ENCODE results near the gene AURKB. TPM values are rescaled to one million over a fixed set of nuclear protein-coding genes. Genes with fewer than 3 reads are reported as not detected.

Gene AURKB
- total and polyA plus RNA-seq, 2 of the 13 experiments (the other 11 are each of a cell fraction or from before 2014, with no cell fraction given), result 29.5 to 75.3 TPM

DNA sequence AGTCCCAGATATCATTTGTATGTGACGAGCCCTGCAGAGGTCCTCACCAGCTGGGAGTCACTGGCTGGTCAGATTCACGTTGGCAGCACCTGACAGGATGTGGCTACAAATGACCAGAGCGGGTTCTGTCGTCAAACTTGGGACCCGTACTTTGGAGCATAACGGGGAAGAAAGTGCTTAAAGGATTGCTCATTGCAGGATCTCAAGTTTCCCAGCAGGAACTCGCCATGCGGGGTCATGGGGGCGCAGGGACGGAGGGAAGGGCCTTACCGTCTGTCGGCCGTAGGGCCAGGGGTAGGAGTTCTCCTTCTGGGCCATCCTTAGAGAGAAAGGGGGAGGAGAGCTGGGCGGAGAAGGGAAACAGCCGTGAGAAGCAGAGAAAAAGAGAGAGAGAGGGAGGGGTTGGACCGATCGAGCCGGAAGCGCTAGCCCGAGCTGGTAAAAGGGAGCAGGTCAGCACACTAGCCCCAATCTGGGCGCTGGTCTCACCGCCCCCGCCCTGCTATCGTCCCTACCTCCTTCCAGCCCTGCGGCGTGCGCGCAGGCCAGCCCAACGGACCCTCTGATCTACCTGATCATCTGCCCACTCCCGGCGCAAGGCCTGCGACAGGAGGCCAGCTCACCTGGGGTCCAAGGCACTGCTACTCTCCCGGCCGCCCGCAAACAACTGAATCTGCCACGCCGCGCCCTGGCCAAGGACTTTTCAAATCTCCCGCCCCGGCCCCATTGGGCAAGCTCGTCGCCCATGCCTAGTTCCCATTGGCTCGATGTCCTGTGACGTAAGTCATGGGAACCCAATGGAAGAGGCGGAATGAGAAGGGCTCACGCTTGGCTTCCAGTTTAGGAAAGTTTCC, at the start of gene AURKB (continued):
- TF ChIP-seq ZNF256 (CRISPR knock-in tag; conservative IDR thresholded peaks at IDR 0.05), result 0 out of 2 replicates have a peak, but pooled peaks have one; percentile 21
- TF ChIP-seq ZNF292 (CRISPR knock-in tag; IDR thresholded peaks at IDR 0.05; ENCODE audit: borderline replicate concordance, low read depth), result 0 out of 2 replicates have a peak, but pooled peaks have one; percentile 28
- TF ChIP-seq HNRNPK (IDR thresholded peaks at IDR 0.05; ENCODE audit: low read depth, low read length, poor library complexity, severe bottlenecking), result no peak
- no peak for TF ChIP-seq ZBTB7A (CRISPR knock-in tag; IDR thresholded peaks at IDR 0.05)
- no peak for TF ChIP-seq ZFP41 (CRISPR knock-in tag; IDR thresholded peaks at IDR 0.05; ENCODE audit: borderline replicate concordance)
- TF ChIP-seq CHD2 (IDR thresholded peaks at IDR 0.05; ENCODE audit: low read depth, low read length), result no peak
- no peak; the same call in 1 of the 2 replicates for TF ChIP-seq ZNF816 (CRISPR knock-in tag; IDR thresholded peaks at IDR 0.05; ENCODE audit: borderline replicate concordance)
- TF ChIP-seq ATF6 (CRISPR knock-in tag; conservative IDR thresholded peaks at IDR 0.05), result no peak
- peak; percentile 63; the same call in 1 of the 2 replicates for TF ChIP-seq SMYD3 (CRISPR knock-in tag; IDR thresholded peaks at IDR 0.05)
- TF ChIP-seq TBL1XR1 (IDR thresholded peaks at IDR 0.05; ENCODE audit: borderline replicate concordance, low read length, partially characterized antibody), result no peak
- peak; percentile 70; the same call in 1 of the 2 replicates for TF ChIP-seq CREM (IDR thresholded peaks at IDR 0.05)
- TF ChIP-seq CREM (CRISPR knock-in tag; IDR thresholded peaks at IDR 0.05), result no peak
- no peak; the same call in 1 of the 2 replicates for TF ChIP-seq ZNF709 (CRISPR knock-in tag; IDR thresholded peaks at IDR 0.05)
- TF ChIP-seq, protein P1, sequence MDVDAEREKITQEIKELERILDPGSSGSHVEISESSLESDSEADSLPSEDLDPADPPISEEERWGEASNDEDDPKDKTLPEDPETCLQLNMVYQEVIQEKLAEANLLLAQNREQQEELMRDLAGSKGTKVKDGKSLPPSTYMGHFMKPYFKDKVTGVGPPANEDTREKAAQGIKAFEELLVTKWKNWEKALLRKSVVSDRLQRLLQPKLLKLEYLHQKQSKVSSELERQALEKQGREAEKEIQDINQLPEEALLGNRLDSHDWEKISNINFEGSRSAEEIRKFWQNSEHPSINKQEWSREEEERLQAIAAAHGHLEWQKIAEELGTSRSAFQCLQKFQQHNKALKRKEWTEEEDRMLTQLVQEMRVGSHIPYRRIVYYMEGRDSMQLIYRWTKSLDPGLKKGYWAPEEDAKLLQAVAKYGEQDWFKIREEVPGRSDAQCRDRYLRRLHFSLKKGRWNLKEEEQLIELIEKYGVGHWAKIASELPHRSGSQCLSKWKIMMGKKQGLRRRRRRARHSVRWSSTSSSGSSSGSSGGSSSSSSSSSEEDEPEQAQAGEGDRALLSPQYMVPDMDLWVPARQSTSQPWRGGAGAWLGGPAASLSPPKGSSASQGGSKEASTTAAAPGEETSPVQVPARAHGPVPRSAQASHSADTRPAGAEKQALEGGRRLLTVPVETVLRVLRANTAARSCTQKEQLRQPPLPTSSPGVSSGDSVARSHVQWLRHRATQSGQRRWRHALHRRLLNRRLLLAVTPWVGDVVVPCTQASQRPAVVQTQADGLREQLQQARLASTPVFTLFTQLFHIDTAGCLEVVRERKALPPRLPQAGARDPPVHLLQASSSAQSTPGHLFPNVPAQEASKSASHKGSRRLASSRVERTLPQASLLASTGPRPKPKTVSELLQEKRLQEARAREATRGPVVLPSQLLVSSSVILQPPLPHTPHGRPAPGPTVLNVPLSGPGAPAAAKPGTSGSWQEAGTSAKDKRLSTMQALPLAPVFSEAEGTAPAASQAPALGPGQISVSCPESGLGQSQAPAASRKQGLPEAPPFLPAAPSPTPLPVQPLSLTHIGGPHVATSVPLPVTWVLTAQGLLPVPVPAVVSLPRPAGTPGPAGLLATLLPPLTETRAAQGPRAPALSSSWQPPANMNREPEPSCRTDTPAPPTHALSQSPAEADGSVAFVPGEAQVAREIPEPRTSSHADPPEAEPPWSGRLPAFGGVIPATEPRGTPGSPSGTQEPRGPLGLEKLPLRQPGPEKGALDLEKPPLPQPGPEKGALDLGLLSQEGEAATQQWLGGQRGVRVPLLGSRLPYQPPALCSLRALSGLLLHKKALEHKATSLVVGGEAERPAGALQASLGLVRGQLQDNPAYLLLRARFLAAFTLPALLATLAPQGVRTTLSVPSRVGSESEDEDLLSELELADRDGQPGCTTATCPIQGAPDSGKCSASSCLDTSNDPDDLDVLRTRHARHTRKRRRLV (CRISPR knock-in tag; IDR thresholded peaks at IDR 0.05), result 0 out of 2 replicates have a peak, but pooled peaks have one; percentile 62
- TF ChIP-seq REXO4 (CRISPR knock-in tag; IDR thresholded peaks at IDR 0.05; ENCODE audit: borderline replicate concordance), result peak; percentile 54; the same call in 1 of the 2 replicates
- TF ChIP-seq ZSCAN22 (CRISPR knock-in tag; IDR thresholded peaks at IDR 0.05), result peak; percentile 69; the same call in 1 of the 2 replicates
- TF ChIP-seq MXD4 (CRISPR knock-in tag; IDR thresholded peaks at IDR 0.05), result peak; percentile 99
- TF ChIP-seq, protein P2, sequence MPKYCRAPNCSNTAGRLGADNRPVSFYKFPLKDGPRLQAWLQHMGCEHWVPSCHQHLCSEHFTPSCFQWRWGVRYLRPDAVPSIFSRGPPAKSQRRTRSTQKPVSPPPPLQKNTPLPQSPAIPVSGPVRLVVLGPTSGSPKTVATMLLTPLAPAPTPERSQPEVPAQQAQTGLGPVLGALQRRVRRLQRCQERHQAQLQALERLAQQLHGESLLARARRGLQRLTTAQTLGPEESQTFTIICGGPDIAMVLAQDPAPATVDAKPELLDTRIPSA (CRISPR knock-in tag; IDR thresholded peaks at IDR 0.05; ENCODE audit: borderline replicate concordance), result no peak
- peak; percentile 56; the same call in 1 of the 2 replicates for TF ChIP-seq GABPB1 (CRISPR knock-in tag; IDR thresholded peaks at IDR 0.05)
- 0 out of 2 replicates have a peak, but pooled peaks have one; percentile 39 for TF ChIP-seq ZSCAN29 (CRISPR knock-in tag; conservative IDR thresholded peaks at IDR 0.05)
- TF ChIP-seq ZNF230 (CRISPR knock-in tag; IDR thresholded peaks at IDR 0.05), result peak; percentile 90; the same call in 1 of the 2 replicates
- TF ChIP-seq ZNF773 (CRISPR knock-in tag; IDR thresholded peaks at IDR 0.05; ENCODE audit: borderline replicate concordance), result no peak

Data from HepG2 (cell line).